ENCODE data around the gene SP6.
A peak's percentile ranks its signal among the peaks of the same experiment; 100 is the strongest.

Gene SP6

DNA sequence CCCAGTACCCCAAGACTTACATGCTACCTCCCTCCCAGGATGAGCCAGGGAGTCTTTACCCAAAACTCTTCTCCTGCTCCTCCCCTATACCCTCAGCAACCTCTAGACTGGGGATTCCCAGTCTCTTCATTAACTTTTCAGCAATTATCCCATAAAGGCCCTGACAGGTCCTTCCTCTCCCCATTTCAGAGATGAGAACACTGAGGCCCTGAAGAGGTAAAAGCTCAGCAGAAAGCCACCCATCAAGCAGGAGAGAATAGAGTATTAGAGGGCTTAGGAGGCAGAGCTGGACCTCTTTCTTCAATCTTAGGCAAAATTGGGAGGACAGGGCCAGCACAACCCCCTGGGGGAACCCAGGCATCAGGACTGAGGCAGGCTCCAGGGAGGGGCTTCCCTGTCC, 5.9 kb upstream of the SP6 start:
- FAIRE-seq, result no peak
- DNase-seq (ENCODE audit: low spot score), result no peak

DNA sequence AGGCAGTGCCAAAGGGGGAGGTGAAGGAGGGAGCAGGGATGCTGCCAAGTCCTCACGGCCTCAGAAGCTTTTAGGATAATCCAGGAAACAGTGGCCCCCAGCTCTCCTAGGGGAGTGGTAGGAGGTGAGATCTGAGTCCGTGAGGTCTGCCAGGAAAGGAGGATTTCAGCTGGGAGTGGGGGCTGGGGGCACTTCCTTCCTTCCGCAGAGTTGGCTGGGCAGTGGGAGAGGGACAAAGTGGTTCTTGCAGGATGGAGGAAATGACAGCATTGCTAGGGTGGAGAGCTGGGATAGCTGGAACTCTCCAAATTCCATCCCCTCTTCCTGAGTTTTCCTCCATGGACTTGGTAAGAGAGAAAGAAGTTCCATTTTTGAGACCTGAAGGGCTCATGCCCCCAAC, 4.8 kb upstream of the SP6 start:
- DNase-seq (ENCODE audit: low spot score) (no peak), FAIRE-seq (no peak)

DNA sequence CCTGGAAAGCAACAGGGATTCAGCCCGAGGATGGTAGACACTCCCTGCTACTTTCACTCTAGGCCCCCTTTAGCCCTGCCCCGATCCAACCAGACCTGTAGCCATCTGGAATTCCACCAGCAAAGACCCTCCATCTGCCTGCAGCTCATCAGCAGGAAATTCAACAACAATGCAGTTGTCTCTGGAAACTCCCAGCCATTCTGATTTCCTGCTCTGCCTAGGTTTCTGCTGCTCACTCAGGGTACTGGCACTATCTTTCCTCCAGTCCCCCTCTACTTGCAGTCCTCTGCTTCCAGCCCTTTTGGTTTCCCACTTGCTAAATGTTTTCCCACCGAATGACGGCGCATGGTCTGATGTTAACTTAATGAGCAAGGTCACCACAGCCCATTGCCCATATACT, 2.7 kb upstream of the SP6 start:
- no peak for FAIRE-seq
- no peak for DNase-seq (ENCODE audit: low spot score)

DNA sequence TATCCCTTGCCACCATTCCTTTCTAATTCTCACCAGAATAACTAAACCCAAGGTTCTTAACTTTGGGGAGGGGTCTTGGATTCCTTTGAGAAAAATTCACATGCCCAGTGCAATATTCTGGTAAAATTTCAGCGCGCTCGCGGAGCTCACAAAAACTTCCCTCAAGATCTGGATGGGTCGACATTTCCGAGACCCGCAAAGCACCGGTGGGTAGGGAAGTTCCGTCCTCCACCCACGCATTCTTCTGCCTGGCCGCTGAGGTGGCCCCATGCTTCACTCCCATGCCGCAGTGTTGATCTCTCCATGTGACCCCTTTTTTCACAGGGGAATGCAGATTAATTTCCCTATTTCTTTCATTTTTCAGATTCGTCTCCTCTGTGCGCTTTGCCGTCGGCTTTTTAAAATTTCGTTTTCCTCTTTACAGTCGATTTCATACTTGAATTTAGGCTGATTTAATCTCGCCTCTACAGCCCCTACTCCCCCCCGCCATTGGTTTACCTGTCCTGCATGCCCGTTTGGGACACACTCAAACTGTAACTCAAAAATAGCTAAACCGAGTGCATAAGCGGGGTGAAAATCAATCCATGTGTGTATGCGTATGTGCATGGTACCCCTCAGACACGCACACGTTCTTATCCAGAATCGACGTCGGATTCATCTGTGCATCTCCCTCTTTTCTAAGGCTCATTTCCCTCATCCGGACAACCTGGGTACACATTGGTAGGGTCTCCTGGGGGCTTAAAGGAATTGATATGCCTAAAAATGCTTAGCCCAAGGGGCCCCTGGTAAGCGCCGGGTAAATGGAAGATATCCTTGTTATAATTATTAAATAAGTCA, 1.4 kb upstream of the SP6 start:
- no peak for FAIRE-seq
- DNase-seq (ENCODE audit: low spot score), result no peak

DNA sequence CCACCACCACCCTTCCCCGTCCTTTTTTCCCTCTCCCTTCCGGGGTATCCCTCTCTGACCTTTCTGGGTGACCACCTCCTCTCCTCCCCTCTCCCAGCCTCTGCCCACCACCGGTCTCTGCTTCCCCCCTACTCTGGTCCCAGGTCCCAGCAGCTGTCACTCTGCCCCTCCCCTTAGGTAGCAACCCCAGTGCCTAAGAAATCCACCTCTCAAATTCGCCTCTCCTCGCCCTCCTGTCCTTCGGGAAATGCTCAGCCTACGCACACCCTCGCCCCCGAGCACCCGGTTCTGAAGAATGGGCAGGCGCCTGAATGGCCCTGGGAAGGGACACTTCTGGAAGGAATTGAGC, 775 bp upstream of the SP6 start:
- FAIRE-seq (no peak), DNase-seq (ENCODE audit: low spot score) (no peak)

DNA sequence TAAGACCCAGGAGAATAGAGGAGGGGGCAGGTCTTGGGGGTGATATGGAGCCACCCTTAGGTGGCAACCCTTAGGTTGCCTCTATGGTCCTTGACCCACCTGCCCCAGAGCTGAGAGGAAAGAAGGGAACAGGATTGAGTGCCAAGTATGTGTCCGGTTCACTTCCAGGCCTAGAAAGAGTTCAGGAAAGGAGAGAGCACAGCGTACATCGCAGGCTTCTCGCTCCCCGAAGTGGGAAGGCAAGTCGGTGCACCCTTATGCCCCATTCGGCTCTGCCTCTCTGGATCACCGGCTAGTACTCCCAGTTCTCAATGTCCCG, 631 bp downstream of the SP6 start:
- no peak for FAIRE-seq

DNA sequence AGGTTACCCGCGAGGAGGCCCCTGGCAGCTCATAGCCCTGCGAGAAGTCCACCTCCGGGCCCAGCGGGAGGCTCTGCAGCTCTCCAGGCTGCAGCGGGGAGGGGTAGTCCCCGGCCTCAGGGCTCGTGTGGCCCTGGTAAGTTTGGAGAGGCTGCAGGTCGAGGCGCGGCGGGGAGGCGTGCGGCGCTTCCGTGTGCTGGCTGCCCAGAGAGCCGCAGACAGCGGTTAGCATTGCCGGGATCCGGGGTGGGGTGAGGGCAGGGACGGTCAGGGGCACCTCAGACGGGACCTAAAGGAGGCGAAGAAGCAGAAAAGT, 2.8 kb downstream of the SP6 start:
- FAIRE-seq (no peak), DNase-seq (ENCODE audit: low spot score) (no peak)

More for the DNA sequence above, 631 bp downstream of the SP6 start:
- DNase-seq (ENCODE audit: low spot score), result no peak

DNA sequence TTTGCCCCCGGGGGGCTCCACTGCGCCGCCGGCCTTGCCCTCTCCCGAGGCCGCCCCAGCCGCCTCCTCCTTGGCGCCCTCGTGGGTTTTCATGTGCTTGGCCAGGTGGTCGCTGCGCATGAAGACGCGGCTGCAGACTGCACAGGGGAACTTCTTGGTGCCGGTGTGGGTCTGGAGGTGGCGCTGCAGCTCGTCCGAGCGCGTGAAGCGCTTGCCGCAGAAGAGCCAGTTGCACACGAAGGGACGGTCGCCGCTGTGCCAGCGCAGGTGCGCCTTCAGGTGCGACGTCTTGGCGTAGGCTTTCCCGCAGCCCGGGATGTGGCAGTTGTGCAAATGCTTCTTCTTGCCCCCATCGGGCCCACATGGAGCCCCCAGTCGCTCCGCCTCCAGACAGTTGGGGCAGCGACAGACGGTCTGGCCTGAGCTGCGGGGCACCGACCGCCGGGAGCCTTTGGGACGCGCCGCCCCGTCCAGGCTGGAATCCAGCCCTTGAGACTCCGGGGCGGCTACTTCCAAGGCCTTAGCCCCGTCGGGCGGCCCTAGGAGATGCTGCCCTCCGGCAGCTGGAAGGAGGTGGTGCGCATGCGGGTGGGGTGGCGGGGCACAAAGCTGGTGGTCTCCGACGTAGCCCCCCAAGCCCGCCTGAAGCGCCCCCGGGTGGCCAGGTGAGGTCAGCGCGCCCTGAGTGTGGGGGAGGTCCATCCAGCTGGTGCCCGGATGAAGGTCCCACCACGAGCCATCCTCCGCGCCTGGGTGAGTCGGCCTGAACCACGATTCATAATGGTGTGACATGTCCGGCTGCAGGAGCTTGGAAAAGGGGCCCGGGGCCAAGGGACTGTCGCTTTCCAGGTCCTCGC, 3.4 kb downstream of the SP6 start:
- DNase-seq (ENCODE audit: low spot score) (no peak), FAIRE-seq (no peak)

DNA sequence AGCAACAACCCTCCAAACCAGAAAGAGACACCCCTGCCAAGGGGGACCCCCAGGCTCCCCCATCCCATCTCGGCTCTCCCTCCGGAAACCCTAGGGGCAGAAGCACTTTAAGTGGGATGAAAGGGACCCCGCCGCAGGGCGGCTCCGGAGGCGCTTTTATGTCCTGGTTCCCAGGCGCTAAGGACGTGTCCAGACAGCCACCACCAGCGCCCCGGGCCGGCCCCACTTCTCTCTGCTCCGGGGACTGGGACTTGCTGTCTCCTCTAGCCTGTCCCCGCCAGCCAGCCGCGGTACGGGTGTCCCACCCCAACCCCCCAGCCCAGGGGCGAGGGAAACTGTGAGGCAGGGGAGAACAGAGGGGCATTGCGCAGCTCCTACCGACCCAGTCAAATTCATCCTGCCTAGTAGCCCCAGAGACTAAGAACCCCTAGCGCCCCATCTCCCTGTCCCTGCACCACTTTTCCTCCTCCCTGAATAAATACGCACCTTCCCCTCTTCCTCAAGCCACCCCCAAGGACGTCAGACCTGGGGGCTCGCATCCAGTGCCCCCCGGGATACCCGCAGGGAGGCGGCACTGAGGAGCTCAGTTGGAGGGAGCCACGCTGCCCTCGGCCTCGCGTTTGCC, 4.1 kb downstream of the SP6 start:
- FAIRE-seq (no peak), DNase-seq (ENCODE audit: low spot score) (no peak)

DNA sequence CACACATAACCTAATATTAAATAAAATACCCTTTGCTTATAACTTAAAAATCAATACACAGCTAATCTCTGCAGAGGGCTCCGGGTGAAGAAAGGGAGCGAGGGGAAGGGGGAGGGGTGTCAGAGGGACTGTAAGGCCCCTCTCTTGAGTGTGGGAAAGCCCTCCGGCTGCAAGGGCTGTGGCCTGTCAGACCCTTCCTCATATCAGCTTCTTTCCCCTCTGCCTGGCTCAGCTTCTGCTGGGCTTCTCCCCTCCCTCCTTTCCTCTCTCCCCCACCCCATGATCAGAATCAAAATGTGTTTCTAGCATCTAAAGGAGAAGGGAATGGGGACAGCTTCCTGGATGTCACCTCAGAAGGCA, 5.3 kb downstream of the SP6 start:
- no peak for DNase-seq (ENCODE audit: low spot score)
- no peak for FAIRE-seq

DNA sequence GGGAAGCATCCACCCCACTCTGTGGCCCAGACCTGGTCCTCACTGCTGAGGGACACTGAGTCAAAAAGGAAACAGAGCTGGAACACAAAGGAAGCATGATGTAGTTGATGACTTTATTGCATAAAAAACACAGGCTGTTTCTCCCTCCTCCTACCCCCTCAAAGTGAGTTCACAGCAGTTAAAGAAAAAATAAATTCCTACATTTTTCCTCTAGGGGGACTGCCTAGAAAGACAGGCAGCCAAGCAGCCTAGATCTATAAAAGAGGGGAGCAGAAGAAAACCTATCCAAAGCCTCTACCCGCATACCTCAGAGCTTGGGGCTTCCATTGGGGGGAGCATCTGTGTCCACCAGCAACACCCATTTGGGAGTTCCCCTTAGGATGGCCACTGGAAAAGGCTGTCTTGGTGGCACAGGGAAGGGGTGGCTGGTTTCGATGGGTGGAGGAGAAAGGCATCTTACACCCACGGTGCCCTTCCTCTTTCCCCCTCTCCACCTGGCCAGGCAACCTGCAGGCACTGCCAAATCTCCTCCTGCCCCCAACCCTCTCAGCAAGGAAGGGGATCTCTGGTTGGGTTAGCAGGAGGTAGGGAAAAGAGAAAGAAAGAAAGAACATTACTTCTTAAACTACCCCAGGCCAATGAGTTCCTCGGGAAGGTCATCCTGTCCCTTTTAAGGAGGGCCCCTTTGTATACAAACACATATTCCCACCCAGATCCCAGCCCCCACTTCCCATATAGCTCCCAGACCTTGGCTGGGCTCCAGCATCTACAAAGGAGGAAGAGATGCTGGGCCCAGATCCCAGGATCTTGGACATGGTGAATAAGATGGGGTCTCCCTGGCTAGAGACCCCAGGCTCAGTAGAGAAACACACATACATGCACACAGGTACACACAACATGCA, 5.9 kb downstream of the SP6 start:
- FAIRE-seq, result no peak
- DNase-seq (ENCODE audit: low spot score), result no peak

DNA sequence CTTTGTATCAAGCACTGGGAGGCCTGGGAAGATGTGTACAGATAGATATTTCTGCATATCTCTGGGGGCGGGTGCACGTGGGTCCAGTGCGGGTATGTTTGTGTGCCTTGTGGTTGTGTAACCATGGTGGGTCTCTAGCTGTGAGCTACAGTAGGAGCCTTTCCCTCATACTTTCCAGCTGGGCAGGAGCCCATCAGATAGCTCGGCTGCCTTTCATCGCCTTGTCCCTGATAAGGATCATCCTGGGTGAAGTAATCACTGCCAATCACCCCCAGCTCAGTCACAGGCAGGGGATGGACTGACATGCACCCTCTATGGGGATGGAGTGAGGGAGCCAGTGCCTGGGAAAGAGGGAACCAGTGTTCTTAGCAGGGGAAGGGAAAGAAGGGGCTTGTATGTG, 6.7 kb downstream of the SP6 start:
- DNase-seq (ENCODE audit: low spot score), result no peak
- FAIRE-seq, result no peak

DNA sequence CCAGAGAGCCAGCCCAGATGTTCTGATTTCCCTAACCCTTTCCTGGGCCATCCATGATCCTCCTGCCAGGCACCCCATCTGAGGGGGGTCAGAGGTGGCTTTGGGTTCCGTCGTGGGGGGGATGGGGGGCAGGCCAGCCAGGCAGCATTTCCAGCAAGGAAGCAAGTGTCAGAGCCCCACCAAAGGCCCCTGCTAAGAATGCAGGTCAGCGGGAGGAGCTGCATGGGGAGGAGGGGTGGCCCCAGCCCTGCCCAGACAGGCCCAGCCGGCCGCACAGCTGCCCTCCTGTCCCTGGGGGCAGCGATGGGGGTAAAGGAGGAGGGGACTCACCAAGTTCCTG, 7.6 kb downstream of the SP6 start:
- DNase-seq (ENCODE audit: low spot score) (no peak), FAIRE-seq (no peak)

DNA sequence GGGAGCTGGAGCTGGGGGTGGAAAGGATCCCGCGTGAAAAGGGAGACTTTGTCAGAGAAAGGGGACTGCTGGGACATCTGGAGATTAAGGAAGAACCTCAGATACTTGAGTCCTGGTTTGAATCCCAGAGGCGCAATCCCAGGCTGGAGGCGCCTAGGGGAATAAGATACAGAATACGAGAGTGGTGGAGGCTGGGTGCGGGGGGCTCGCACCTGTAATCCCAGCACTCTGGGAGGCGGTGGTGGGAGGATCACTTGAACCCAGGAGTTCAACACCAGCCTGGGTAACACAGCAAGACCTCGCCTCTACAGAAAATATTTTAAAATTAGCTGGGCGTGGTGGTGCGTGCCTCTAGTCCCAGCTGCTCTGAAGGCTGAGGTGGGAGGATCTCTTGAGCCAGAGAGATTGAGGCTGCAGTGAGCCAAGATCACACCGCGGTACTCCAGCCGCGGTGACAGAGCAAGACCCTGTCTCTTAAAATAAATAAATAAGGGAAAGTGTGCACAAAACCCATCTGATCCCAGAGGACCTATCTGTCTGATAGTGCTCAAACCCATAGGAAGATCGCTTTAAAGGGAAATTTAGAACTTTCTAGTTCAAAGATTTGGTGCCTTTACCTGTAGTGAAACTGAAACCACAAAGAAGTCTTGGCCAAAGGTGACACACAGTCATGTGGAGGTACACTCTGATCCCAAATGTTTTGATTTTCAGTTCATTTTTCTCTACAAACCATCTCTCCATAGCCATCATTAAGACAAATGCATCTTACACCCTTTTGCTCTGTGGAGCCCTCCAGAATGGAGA, 9.3 kb downstream of the SP6 start:
- DNase-seq (ENCODE audit: low spot score) (no peak), FAIRE-seq (no peak)

DNA sequence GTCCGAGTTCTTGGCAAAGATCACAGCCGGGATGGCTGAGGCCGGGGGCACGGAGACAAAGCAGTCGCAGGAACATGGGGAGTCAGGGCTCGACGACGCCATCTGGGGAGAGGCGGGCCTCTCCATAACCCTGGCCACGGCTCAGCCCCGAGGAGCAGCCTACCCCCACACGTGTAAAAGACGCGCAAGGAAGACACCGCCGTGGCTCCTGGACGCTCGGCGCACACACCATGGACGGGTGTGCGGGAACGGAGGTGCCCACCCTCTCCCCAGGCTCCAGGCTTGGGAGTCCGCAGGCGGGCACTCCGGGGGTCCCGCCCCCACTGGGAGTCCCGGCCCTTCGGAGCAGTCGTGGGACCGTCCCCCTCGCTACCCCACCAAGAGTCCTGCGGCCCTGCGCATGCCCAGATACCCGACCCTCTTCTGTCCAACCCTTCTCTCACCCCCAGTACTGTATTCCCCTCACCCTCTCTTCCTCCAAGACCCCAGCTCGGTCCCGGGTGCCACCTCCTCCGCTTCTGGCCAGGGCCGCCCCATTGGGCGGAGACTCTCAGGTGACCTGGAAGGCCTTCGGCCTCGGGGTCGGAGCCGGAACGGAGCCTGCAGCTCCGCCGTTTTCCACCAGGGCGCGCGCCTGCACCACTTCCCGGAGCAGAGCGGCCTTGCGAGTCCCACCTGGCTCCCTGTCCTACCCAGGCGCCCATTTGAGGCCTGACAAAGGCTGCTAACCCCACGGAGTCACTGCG, 10.0 kb downstream of the SP6 start, which contains the start of gene SCRN2:
Gene SCRN2 (minus strand): TSS at position 532 of the 746 bp plus-strand sequence. CDS start 430 bp downstream, at position 102.
- FAIRE-seq (peak; percentile 52), DNase-seq (ENCODE audit: low spot score) (peak; percentile 75)

DNA sequence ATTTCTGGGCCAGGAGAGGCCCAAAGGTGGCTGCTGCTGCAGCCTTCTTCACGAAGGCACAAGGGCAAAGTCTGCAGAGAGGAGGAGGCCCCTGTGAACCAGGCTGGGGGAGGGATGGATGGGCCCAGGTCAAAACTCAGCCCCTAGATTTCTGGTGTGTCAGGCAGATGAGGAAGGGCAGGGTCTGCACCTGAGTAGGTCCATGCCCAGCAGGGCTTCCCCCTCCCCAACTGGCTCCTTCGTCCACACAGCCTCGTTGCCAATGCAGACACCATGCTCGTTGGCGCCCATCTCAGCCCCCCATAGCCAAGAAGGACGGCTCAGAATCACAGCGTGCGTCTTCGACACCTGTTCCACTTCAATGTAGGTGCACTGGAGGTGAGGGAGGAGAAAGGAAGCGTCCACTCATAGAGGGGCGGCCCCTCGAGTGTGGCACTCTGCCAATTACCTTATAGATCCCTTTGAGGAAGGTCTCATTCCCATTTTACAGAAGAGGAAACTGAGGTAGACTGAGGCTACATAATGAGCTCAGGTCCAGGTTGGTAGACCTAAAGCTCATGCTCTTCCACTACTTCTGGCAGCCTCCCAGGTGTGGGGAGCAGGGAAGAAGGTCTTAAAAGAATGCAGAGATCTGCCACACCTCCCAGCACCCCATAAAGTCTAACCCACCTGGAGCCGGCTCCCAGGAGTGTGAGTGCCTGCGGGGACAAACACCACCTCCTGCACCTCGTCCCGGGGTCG, 10.8 kb downstream of the SP6 start:
- FAIRE-seq (no peak), DNase-seq (ENCODE audit: low spot score) (no peak)

DNA sequence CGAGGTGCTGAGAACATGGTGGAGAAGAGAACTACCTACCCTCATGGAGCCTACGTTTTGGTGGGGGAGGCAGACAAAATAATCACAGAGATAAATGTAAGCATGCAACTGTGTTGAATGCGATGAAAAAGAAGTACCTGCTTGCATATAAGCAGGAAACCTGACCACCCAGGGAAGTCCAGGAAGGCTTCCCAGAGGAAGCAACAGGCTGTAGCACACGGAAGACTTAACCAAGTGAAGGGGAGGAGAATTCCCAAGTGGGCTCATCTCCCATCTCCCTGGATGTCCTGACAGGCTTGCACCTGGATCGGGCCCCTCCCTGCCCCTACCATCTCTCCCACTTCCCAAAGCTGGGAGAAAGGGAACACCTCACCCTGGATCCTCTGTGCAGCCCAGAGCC, 11.9 kb downstream of the SP6 start:
- FAIRE-seq, result no peak
- DNase-seq (ENCODE audit: low spot score), result no peak

DNA sequence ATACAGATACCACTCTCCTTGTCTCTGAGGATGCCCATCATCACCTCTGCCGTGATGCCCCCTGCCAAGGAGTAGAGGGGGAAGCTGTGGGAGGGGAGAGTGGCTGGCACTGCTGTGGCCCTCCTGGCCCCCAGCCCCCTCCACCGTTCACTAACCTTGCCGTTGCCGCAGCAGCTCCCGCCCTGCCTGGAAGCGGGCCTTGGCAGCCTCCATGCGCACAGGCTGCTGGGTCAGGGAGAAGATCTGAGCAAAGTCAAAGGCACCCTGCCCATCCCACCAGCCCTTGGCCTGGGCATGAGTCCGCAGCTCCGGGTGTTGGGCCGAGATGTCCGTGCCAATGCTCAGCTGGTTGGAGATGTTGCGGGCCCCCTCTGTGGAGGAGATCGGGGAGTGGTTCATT, 12.3 kb downstream of the SP6 start:
- DNase-seq (ENCODE audit: low spot score) (no peak), FAIRE-seq (no peak)

DNA sequence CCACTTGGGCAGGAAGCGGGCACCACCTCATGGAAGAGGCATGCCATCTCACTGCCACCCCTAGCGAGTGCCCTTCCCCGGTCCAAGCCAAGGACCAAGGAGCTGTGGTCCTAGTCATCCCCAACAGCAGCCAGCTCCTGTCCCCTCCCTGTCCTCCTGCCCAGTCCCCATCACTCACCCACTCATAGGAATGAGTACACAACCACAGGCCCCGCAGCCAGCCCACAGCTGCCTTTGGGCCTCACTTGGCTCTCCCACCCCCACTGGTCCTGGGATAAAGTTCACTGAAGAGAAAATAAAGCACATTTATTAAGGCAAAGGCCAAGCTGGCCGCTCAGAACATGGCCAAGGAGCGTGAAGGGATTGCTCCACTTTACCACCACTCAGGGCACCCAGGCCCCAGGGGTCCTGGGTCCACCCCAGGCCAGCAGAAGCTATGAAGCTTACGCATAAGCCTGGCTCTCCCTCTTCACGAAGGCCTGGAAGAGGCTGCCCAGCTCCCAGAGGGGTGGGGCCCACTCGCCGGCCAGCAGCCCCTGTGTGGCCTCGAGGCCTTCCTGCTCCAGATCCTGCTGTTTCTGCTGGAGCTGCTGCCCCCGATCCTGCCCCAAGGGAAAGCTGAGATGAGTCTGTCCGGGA, 13.4 kb downstream of the SP6 start:
- peak; percentile 93 for DNase-seq (ENCODE audit: low spot score)
- peak; percentile 80 for FAIRE-seq

All from RCC 7860 (cell line).